A673 (cell line): Measurements from ENCODE around the gene GRHL3. TPM values are rescaled to one million over a fixed set of nuclear protein-coding genes. Genes with fewer than 3 reads are reported as not detected.

Experiments used
- BruUV-seq: library from RNA; stranded (reverse); fragments of 400-500 nt; replicated peaks from 2 replicates; lab custom pipeline; 2021; lab: Mats Ljungman, UMichigan
- CTCF ChIA-PET: fragments of 300-600 bp; sonication (Branson Sonifier 250); formaldehyde crosslinking; loops from one replicate; lab custom pipeline; 2022; ENCODE audit warnings: antibody characterized with exemption; lab: Charles Lee
- POLR2A ChIA-PET: fragments of 300-600 bp; sonication (Branson Sonifier 250); formaldehyde crosslinking; loops from one replicate; lab custom pipeline; 2022; ENCODE audit warnings: antibody characterized with exemption; ENCODE audit not compliant: low non-redundant PET; lab: Charles Lee
- DNase-seq: peaks from one replicate; pipeline ENCODE4 v3.0.0-alpha.2; 2015; ENCODE audit warnings: low spot score
- H3K27ac ChIP-seq: fragments of 200-600 bp; sonication (generic); 2 replicates; pipeline ENCODE4 v1.5.1; 2016; ENCODE audit warnings: mixed run types, low read depth, mild to moderate bottlenecking, mixed read lengths, antibody characterized with exemption, low read length; ENCODE audit not compliant: poor library complexity, severe bottlenecking
- H3K27me3 ChIP-seq: fragments of 200-600 bp; sonication (generic); replicated peaks from 2 replicates; pipeline ENCODE4 v1.6.1; 2017; ENCODE audit warnings: mixed run types, low read depth, mild to moderate bottlenecking, mixed read lengths, antibody characterized with exemption, low read length; ENCODE audit not compliant: insufficient read depth, poor library complexity
- H3K36me3 ChIP-seq: fragments of 200-600 bp; sonication (generic); 2 replicates; pipeline ENCODE4 v1.6.1; 2016; ENCODE audit warnings: mixed run types, mild to moderate bottlenecking, mixed read lengths, antibody characterized with exemption, low read length; ENCODE audit not compliant: insufficient read depth, poor library complexity, severe bottlenecking
- H3K4me1 ChIP-seq: fragments of 200-600 bp; sonication (generic); 2 replicates; pipeline ENCODE4 v1.6.1; 2017; ENCODE audit warnings: mixed run types, mild to moderate bottlenecking, mixed read lengths, antibody characterized with exemption, low read length; ENCODE audit not compliant: insufficient read depth, poor library complexity, severe bottlenecking
- H3K4me3 ChIP-seq: fragments of 200-600 bp; sonication (generic); 2 replicates; pipeline ENCODE4 v1.5.1; 2016; ENCODE audit warnings: low read depth, mixed run types, mild to moderate bottlenecking, mixed read lengths, low read length; ENCODE audit not compliant: poor library complexity, severe bottlenecking
- H3K9me3 ChIP-seq: fragments of 200-600 bp; sonication (generic); 2 replicates; pipeline ENCODE4 v1.6.1; 2016; ENCODE audit warnings: mixed run types, low read depth, mild to moderate bottlenecking, mixed read lengths, antibody characterized with exemption, low read length; ENCODE audit not compliant: poor library complexity, severe bottlenecking
- CTCF ChIP-seq: fragments of 300-800, 200-600 bp; sonication (generic); conservative IDR thresholded peaks from 2 replicates; pipeline ENCODE4 v1.5.1; 2017; ENCODE audit warnings: low read depth, mild to moderate bottlenecking, antibody characterized with exemption, low read length, moderate library complexity, mixed read lengths
- EZH2 ChIP-seq: fragments of 200-600 bp; sonication (generic); IDR thresholded peaks from 2 replicates; pipeline ENCODE4 v1.6.1; 2017; ENCODE audit warnings: borderline replicate concordance, low read depth, mild to moderate bottlenecking, mixed read lengths, antibody characterized with exemption, low read length; ENCODE audit not compliant: poor library complexity, severe bottlenecking
- intact Hi-C: fragments of 100-400 bp; cut with micrococcal nuclease; formaldehyde crosslinking; loops from one replicate; pipeline ENCODE4 v1.10.0; 2022; ENCODE audit not compliant: unreplicated experiment
- total RNA-seq: library from RNA; stranded (reverse); gene quantifications from 2 replicates; pipeline ENCODE4 v1.2.3, GENCODE V29; 2021

GRHL3 gene
- total RNA-seq, 1 experiment from 2014 or later, result not detected

GRCh38 chr1:24327486-24327885 lies 8.3 kb downstream of the GRHL3 start:
- TF ChIP-seq CTCF (no peak), EZH2 (no peak)
- POLR2A ChIA-PET, result no interaction called here

GRCh38 chr1:24327891-24328290 lies 8.7 kb downstream of the GRHL3 start:
- H3K4me3 ChIP-seq, result no peak overlapping the region
- H3K27ac ChIP-seq, result no peak overlapping the region
- H3K4me1 ChIP-seq, result peaks cover 13% of the 10 kb centered on the region
- no peaks in the 10 kb centered on the region for H3K27me3 ChIP-seq
- CTCF ChIA-PET, result no interaction called here
- DNase-seq, result no peak
- intact Hi-C loops, result no loop called here
- H3K36me3 ChIP-seq, result no peaks in the 10 kb centered on the region
- TF ChIP-seq EZH2 (no peak), CTCF (no peak)
- BruUV-seq, result no TSS peak
- POLR2A ChIA-PET, result no interaction called here
- H3K9me3 ChIP-seq, result no peaks in the 10 kb centered on the region

More at GRCh38 chr1:24327486-24327885, 8.3 kb downstream of the GRHL3 start:
- DNase-seq, result no peak
- H3K36me3 ChIP-seq, result no peaks in the 10 kb centered on the region
- intact Hi-C loops, result no loop called here
- CTCF ChIA-PET, result no interaction called here
- peaks cover 13% of the 10 kb centered on the region for H3K4me1 ChIP-seq
- H3K27ac ChIP-seq, result no peak overlapping the region
- no peaks in the 10 kb centered on the region for H3K27me3 ChIP-seq
- H3K9me3 ChIP-seq, result no peaks in the 10 kb centered on the region
- BruUV-seq, result no TSS peak
- no peak overlapping the region for H3K4me3 ChIP-seq

GRCh38 chr1:24329331-24329730 lies 10.2 kb downstream of the GRHL3 start:
- CTCF ChIA-PET, result no interaction called here
- Histone ChIP-seq H3K36me3 (no peaks in the 10 kb centered on the region), H3K27me3 (no peaks in the 10 kb centered on the region), H3K4me3 (no peak overlapping the region), H3K4me1 (peaks cover 13% of the 10 kb centered on the region), H3K9me3 (no peaks in the 10 kb centered on the region), H3K27ac (no peak overlapping the region)
- no peak for DNase-seq
- TF ChIP-seq CTCF (no peak), EZH2 (no peak)
- POLR2A ChIA-PET, result no interaction called here
- intact Hi-C loops, result no loop called here
- BruUV-seq, result no TSS peak
